Measurements from ENCODE around the gene FBXO31.

FBXO31 gene

DNA sequence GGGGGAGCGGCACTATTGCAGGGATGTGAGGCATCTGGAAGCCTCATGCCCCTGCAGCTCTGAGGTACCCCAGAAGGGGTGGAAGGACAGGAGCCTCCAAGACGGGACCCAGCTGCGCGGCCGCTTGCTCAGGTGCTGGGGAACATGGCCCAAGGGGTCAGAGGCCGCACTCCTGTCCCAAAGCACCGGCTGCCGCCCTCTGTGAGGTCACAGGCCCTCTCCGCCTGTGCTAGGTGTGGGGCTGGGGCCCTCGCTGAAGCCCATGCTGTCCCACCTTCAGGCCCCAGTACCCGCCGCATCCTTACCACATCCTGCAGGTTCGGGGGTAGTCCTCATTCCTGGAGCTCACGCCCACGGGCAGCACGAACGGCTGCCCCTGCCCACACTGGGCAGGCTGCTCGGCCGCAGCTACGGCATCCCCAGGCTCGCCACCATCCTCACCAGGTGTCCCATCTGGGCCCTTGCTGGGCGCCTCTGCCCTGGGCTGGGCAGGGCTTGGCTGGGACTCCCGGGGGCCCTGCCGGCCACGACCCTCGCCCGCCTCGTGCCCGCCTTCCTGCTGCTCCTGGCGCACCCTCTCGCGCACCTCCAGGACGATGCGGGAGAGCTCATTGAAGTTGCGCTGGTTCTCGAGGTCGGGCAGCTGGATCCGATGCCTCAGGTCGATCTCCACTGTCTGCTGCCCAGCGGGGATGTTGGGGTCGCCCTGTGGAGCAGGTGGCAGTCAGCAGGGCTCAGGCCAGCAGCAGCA is 49.8 kb downstream of the FBXO31 start:
- no peak overlapping the region for H3K4me2 ChIP-seq (ENCODE audit: low read length)
- no peak overlapping the region for H3K27ac ChIP-seq
- TF ChIP-seq, protein P1, sequence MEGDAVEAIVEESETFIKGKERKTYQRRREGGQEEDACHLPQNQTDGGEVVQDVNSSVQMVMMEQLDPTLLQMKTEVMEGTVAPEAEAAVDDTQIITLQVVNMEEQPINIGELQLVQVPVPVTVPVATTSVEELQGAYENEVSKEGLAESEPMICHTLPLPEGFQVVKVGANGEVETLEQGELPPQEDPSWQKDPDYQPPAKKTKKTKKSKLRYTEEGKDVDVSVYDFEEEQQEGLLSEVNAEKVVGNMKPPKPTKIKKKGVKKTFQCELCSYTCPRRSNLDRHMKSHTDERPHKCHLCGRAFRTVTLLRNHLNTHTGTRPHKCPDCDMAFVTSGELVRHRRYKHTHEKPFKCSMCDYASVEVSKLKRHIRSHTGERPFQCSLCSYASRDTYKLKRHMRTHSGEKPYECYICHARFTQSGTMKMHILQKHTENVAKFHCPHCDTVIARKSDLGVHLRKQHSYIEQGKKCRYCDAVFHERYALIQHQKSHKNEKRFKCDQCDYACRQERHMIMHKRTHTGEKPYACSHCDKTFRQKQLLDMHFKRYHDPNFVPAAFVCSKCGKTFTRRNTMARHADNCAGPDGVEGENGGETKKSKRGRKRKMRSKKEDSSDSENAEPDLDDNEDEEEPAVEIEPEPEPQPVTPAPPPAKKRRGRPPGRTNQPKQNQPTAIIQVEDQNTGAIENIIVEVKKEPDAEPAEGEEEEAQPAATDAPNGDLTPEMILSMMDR (IDR thresholded peaks at IDR 0.05) = no peak
- no peaks in the 10 kb centered on the region for H3K36me3 ChIP-seq (ENCODE audit: control insufficient read depth, insufficient read depth, low read length)
- no peak overlapping the region for H3K4me3 ChIP-seq (ENCODE audit: low read depth, low read length)
- no peaks in the 10 kb centered on the region for H3K4me1 ChIP-seq
- H3K79me2 ChIP-seq = peaks cover 45% of the 10 kb centered on the region
- H2AFZ ChIP-seq = no peak overlapping the region
- H3K27me3 ChIP-seq (ENCODE audit: control insufficient read depth, insufficient read depth, low read length) = no peaks in the 10 kb centered on the region
- no peaks in the 10 kb centered on the region for H3K9me3 ChIP-seq (ENCODE audit: control insufficient read depth, low read length)
- H3K9ac ChIP-seq = no peak overlapping the region

DNA sequence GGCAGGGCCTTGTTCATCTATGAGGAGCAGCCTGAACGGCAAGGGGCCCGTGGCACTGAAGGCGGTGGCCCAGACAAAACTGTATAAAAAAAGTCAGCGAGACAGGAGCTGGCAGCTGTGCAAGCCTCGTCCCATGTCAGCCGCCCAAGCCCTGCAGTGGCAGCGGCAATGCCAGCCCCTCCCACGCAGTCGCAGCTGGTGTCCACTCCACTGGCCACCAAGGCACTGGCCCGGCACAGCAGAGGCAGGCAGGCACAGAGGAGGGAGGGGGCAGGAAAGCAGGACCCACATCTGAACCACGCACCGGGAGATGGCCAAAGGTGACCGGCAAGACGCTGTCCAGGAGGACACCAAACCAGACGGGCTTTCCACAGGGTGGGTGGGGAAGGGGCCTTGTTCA is 50.5 kb downstream of the FBXO31 start:
- H2AFZ ChIP-seq = no peak overlapping the region
- no peaks in the 10 kb centered on the region for H3K9me3 ChIP-seq (ENCODE audit: control insufficient read depth, low read length)
- H3K36me3 ChIP-seq (ENCODE audit: control insufficient read depth, insufficient read depth, low read length) = no peaks in the 10 kb centered on the region
- no peak overlapping the region for H3K27ac ChIP-seq
- H3K4me2 ChIP-seq (ENCODE audit: low read length) = no peak overlapping the region
- no peaks in the 10 kb centered on the region for H3K4me1 ChIP-seq
- no peak overlapping the region for H3K4me3 ChIP-seq (ENCODE audit: low read depth, low read length)
- H3K27me3 ChIP-seq (ENCODE audit: control insufficient read depth, insufficient read depth, low read length) = no peaks in the 10 kb centered on the region
- TF ChIP-seq, protein P1 (IDR thresholded peaks at IDR 0.05) = no peak
- peaks cover 38% of the 10 kb centered on the region for H3K79me2 ChIP-seq
- H3K9ac ChIP-seq = no peak overlapping the region

DNA sequence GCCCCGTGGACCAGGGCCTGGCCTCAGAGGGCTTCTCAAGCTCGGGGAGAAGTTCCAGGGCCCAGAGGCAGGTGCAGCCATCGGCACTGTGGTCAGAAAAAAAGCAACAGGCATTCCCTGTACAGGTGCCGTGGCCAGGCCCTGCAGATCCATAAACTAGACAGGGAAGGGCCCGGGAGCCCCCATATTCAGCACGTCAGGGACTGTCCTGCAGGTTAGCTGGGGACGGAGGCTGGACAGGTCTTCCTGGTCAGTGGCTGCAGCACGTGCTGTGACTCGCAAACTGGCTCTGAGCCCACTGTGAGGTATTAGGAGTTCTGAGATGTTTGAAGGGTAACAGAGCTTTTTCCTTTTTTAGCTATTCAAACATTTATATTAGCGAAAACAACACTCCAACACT is 51.4 kb downstream of the FBXO31 start:
- Histone ChIP-seq H3K79me2 (peaks cover 34% of the 10 kb centered on the region), H3K4me2 (ENCODE audit: low read length) (no peak overlapping the region), H3K9ac (no peak overlapping the region), H3K4me3 (ENCODE audit: low read depth, low read length) (no peak overlapping the region), H2AFZ (no peak overlapping the region), H3K4me1 (no peaks in the 10 kb centered on the region), H3K36me3 (ENCODE audit: control insufficient read depth, insufficient read depth, low read length) (no peaks in the 10 kb centered on the region), H3K27ac (no peak overlapping the region), H3K9me3 (ENCODE audit: control insufficient read depth, low read length) (no peaks in the 10 kb centered on the region), H3K27me3 (ENCODE audit: control insufficient read depth, insufficient read depth, low read length) (no peaks in the 10 kb centered on the region)
- TF ChIP-seq, protein P1 (IDR thresholded peaks at IDR 0.05) = no peak

DNA sequence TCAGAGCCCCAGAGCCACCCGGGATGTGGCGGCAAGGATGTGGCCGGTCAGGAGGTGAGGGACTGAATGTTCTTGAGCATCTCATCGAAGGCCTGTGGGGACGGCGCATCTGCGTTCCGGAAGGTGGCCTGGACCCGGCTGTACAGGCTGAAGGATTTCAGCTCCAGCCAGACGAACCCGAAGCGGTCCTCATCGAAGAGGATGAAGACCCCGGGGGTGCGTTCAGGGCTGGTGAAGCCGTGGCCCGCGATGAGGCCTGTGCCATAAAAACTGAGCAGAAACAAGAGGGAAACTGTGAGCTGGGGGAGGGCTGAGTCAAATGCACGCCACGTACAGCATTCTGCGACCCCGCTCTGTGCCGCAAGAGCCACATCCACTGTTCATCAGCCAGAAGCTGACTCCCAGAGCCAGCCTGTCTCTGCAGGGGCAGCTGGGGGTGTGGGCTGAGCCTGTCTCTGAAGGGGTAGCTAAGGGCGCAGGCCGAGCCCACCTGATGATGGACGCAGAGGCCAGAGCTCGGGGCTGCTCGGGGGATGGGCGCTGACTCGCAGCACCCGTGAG is 52.3 kb downstream of the FBXO31 start:
- H3K36me3 ChIP-seq (ENCODE audit: control insufficient read depth, insufficient read depth, low read length) = no peaks in the 10 kb centered on the region
- H3K9ac ChIP-seq = no peak overlapping the region
- H3K27me3 ChIP-seq (ENCODE audit: control insufficient read depth, insufficient read depth, low read length) = no peaks in the 10 kb centered on the region
- TF ChIP-seq, protein P1 (IDR thresholded peaks at IDR 0.05) = no peak
- no peaks in the 10 kb centered on the region for H3K4me1 ChIP-seq
- H3K4me3 ChIP-seq (ENCODE audit: low read depth, low read length) = no peak overlapping the region
- H2AFZ ChIP-seq = no peak overlapping the region
- H3K79me2 ChIP-seq = peaks cover 28% of the 10 kb centered on the region
- no peak overlapping the region for H3K27ac ChIP-seq
- H3K9me3 ChIP-seq (ENCODE audit: control insufficient read depth, low read length) = no peaks in the 10 kb centered on the region
- H3K4me2 ChIP-seq (ENCODE audit: low read length) = no peak overlapping the region

DNA sequence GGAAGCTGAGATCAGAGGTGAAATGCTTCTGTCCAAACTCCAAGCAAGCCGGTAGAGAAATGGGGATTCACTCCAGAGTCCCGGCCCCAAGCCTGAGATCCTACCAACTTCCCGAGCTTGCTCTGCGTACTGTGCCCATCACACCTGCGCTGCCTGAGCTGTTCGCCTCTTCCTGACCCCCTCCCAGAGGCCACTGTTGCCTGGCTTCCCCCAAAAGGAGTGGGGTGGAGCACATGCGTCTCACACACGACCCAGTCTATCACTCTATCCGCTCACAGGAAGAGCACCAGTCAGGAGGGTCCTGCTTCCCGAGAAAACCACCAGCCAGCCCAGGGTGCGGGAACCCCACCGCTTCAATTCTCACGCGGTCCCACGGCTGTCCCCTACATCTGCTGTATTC is 52.9 kb downstream of the FBXO31 start:
- Histone ChIP-seq H3K4me2 (ENCODE audit: low read length) (no peak overlapping the region), H3K36me3 (ENCODE audit: control insufficient read depth, insufficient read depth, low read length) (no peaks in the 10 kb centered on the region), H3K27ac (no peak overlapping the region)

More for the DNA sequence above, 52.9 kb downstream of the FBXO31 start:
- no peaks in the 10 kb centered on the region for H3K9me3 ChIP-seq (ENCODE audit: control insufficient read depth, low read length)
- H3K4me1 ChIP-seq = no peaks in the 10 kb centered on the region
- H2AFZ ChIP-seq = no peak overlapping the region
- no peaks in the 10 kb centered on the region for H3K27me3 ChIP-seq (ENCODE audit: control insufficient read depth, insufficient read depth, low read length)
- peaks cover 21% of the 10 kb centered on the region for H3K79me2 ChIP-seq
- TF ChIP-seq, protein P1 (IDR thresholded peaks at IDR 0.05) = no peak
- no peak overlapping the region for H3K4me3 ChIP-seq (ENCODE audit: low read depth, low read length)
- no peak overlapping the region for H3K9ac ChIP-seq
